GM18907 (cell line): ENCODE measurements around the gene LCAT.
"Not testable (repeated sequence)": the region's sequence is repeated elsewhere in the genome, so short reads cannot be mapped to it uniquely, and the experiment has no call there.

Source experiments
- ATAC-seq: cut with Tn5 transposase; IDR thresholded peaks from one replicate; pipeline ENCODE4 v1.9.1; 2021; ENCODE audit warnings: mild to moderate bottlenecking, moderate library complexity; ENCODE audit not compliant: unreplicated experiment

LCAT gene

GRCh38 chr16:67933805-67934204 lies 10.1 kb downstream of the LCAT start:
- no peak for ATAC-seq

GRCh38 chr16:67932462-67932840 lies 11.5 kb downstream of the LCAT start:
- no peak for ATAC-seq

- ATAC-seq, result no peak
Measured at GRCh38 chr16:67931712-67932461, 12.0 kb downstream of the LCAT start, which contains the start of gene CTRL. CTRL (minus strand) TSS chr16:67931862; CDS start chr16:67931852, 10 bp downstream.

- ATAC-seq, result no peak
Measured at GRCh38 chr16:67930678-67931211, 13.2 kb downstream of the LCAT start.

- no peak for ATAC-seq
Measured at GRCh38 chr16:67930191-67930590, 13.7 kb downstream of the LCAT start.

- no peak for ATAC-seq
Measured at GRCh38 chr16:67928561-67929364, 15.2 kb downstream of the LCAT start.

- ATAC-seq, result no peak
Measured at GRCh38 chr16:67928147-67928546, 15.8 kb downstream of the LCAT start.

- no peak for ATAC-seq
Measured at GRCh38 chr16:67927131-67927941, 16.6 kb downstream of the LCAT start.

GRCh38 chr16:67926181-67926750 lies 17.7 kb downstream of the LCAT start:
- no peak for ATAC-seq

- no peak for ATAC-seq
Measured at GRCh38 chr16:67924140-67924906, 19.6 kb downstream of the LCAT start.

GRCh38 chr16:67923414-67924116 lies 20.4 kb downstream of the LCAT start:
- no peak for ATAC-seq

- no peak for ATAC-seq
Measured at GRCh38 chr16:67922740-67923139, 21.2 kb downstream of the LCAT start.

GRCh38 chr16:67922221-67922620 lies 21.7 kb downstream of the LCAT start:
- no peak for ATAC-seq

- ATAC-seq, result no peak
Measured at GRCh38 chr16:67919622-67920221, 24.2 kb downstream of the LCAT start.

GRCh38 chr16:67917852-67918236 lies 26.1 kb downstream of the LCAT start:
- ATAC-seq, result no peak

- ATAC-seq, result no peak
Measured at GRCh38 chr16:67917140-67917851, 26.6 kb downstream of the LCAT start.

GRCh38 chr16:67915831-67916723 lies 27.8 kb downstream of the LCAT start:
- ATAC-seq, result no peak

- ATAC-seq, result not testable (repeated sequence)
Measured at GRCh38 chr16:67915496-67915769, 28.5 kb downstream of the LCAT start.
